GM21526 (cell line): ENCODE measurements around the gene PPP4R1.

Experiments
- ATAC-seq: cut with Tn5 transposase; IDR thresholded peaks from one replicate; pipeline ENCODE4 v1.9.1; 2021; ENCODE audit warnings: moderate library complexity; ENCODE audit not compliant: unreplicated experiment, low FRiP score

The PPP4R1 gene

DNA sequence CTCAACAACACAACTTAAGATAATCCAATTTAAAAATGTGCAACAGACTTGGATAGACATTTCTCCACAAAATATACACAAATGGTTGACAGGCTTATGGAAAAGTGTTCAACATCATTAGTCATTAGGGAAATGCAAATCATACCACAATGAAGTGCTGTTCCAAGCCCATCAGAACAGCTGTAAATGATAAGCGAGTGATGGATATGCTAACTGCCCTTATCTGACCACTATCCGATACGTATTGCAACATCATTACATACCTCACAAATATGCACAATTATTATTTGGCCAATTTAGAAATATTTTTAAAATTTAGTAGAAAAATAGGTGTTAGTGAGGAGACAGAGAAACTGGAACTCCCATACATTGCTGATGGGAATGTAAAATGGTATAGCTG is 62.2 kb downstream of the PPP4R1 start:
- no peak for ATAC-seq

DNA sequence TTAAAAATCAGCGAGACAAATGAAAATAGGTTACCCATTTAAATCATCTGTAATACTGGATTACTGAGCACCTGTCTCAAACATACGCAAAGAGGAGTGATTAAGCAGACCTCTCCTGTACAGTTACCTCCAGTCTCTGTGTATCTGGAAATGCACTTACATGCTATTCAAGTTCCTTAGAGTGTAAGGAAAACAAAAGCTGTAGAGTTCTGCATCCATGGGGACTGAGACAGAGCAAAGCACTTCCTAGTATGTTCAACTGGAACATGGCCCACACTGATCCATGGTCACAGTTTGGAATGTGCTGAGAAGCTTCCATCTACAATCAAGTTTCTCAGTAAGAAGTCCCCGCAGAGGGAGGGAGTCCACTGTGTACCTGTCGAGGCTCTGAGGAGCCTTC is 63.9 kb downstream of the PPP4R1 start:
- ATAC-seq = no peak

DNA sequence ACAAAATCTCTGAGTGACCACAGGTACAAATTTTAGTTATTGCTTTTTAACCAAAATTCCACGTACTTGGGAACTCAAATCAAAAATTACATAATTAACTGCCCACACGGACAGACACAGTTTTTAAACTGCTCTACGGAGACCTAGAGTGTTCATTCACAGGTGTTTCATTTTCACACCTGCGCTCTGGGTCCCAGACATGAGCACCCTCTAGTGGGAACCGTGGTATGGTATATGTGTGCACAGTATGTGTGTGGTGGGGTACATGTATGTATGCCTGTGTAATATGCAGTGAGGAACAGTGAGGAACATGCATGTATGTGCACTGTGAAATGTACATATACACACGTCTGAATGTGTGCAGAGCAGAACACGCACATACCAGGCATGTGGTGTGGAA is 65.0 kb downstream of the PPP4R1 start:
- ATAC-seq = no peak

DNA sequence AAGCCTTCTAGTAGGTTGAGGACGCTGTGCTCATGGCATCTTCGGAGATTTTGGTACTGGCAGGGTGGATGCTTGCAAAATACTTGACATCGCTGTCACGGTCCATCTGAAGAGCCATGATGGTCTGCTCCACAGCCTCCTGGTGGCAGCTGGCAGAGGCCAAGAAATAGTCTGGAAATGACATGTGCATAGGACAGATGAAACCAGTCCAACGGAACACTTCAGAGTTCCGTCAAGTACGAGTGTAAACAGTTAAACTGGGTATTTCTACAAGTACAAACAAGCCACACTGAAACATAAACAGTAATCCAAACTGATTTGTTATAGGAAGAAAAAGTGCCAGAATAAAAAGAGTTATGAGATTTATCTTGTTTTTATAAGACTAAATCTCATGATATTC is 66.6 kb downstream of the PPP4R1 start:
- ATAC-seq = no peak

DNA sequence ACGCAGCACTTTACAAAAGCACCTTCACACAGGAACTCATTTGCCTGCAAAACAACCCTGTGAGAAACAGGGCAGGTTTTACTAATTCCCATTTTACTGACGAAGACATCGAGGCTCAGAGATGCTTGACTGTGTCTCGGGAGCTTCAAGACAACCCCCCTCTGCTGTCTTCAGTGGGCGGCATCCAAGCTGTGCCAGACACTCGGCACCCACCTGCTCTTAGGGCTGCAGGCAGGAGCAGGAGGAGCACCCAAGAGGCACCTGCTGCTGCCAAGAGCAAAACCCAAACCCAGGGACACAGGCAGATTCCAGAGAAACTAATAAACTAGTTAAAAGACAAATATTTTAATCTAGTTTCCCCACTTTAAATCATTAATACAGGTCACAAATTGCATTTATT is 67.9 kb downstream of the PPP4R1 start:
- ATAC-seq = no peak

- no peak for ATAC-seq
Observed at GRCh38 chr18:9545029-9545428, 69.3 kb downstream of the PPP4R1 start.

DNA sequence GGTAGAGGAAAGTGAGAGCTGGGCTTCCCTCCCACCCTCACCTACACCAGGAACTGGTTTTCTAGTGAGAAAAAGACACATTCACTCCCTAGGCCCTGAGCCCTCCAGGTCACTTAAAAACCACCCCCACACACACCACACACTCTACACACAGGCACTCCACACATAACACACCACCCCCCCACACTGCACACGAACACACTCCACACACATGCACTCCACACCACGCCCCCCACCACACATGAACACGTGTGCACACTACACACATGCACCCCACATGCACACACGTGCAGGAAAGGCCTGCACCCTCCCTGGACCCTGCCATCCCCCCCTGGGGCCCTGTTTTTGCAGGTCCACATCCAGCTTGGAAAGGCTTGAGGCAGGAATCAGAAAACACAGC is 71.4 kb downstream of the PPP4R1 start:
- no peak for ATAC-seq

DNA sequence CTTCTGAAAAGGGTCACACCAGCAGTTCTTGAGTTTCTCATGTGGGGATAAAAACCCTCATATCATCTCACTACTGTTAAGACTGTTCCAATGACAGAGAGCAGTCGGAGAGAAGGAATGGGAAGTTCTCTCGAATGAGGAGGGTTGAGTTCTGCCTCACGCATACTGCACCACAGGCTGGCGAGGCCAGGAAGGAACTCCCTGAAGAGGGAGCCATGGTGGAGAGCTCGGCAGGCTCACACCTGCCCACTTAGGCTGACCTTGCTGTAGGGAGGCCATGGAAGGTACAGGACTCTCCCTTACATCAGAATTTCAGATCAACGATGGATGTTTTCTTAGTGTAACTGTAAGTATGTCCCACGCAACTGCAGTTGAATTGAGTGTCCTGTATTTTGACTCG is 74.4 kb downstream of the PPP4R1 start:
- no peak for ATAC-seq

- no peak for ATAC-seq
Observed at GRCh38 chr18:9539283-9539682, 75.1 kb downstream of the PPP4R1 start.

DNA sequence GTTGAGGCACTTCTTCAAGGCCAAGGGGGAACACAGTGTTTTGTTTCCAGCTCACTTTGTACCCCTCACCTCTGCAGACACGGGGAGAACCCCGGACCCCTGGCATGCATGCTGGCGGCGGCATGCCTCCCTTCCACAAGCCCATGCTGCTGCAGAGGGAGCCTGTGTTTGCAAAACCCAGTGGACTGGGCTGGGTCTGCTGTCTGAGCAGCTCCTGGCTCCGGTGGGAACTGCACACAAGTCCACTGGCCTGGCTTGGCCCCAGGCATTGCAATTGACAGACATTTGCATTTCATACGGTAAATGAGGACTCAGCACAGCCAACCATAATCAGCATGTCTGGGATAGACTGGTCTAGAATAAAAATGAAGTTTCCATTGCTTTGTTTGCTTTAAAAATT is 76.7 kb downstream of the PPP4R1 start:
- no peak for ATAC-seq

- ATAC-seq = no peak
Observed at GRCh38 chr18:9536354-9537152, 77.8 kb downstream of the PPP4R1 start.

DNA sequence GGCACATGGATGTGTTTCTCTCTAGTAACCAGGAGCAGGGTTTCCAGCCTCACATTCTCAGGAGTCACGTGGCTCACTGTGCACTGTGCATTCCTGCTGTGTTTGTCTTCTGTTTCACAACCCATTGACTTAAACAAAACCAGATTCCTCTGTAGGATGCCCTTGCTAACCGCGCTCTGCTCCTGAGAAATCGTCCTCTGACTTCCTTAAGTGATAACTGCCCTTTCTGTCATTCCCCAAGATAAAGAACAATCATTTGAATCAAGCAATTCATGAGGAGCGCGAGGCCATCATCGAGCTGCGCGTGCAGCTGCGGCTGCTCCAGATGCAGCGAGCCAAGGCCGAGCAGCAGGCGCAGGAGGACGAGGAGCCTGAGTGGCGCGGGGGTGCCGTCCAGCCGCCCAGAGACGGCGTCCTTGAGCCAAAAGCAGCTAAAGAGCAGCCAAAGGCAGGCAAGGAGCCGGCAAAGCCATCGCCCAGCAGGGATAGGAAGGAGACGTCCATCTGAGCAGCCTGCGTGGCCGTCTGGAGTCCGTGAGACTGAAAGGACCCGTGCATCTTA is 78.8 kb downstream of the PPP4R1 start:
- no peak for ATAC-seq

DNA sequence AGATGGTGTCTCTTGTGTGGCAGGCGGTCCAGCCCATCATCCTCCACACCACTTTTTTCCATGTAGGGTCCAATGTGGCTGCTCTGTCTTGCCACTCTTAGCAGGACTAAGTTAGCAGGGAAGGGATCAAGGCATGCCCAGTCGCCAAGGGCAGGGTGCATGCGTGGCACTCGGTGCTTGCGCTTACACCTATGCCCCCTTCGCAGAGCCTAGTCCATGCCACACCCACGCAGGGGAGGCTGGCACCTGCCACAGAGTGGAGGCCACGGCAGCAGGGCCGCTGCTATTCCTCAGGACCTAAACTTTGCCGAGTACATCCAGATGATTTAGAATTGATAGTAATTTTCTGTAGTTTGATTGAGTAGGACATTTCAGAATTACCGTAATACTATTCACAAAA is 79.5 kb downstream of the PPP4R1 start:
- no peak for ATAC-seq

DNA sequence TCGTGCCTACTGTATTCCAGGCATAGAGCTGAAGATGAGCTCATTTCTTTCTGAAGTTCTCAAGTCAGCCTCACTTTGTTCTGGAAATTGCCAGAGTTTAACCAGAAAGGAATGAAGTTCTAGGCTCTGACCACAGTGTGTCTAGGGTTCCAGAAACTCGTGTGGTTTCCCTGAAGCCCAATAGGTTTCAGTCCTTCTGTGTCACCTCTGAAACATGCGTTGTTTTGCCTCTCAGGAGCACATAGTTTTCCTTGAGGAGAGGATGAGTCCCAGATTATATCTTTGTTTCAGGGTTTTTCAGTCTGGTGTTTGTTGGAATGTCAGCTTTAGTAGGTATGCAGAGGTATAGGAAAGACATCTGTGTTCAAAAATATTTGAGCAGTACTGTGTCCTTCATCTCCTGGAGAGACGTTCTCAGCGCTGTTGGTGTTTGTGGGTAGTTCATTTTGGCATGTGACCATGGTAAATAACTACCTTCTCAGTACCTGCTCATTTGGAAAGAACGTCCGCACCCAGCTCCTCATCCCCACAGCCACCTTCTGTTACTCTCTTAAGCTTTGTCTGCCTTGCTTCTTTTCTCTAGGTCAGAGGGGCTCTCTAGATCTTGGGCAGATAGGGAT is 82.5 kb downstream of the PPP4R1 start:
- no peak for ATAC-seq

DNA sequence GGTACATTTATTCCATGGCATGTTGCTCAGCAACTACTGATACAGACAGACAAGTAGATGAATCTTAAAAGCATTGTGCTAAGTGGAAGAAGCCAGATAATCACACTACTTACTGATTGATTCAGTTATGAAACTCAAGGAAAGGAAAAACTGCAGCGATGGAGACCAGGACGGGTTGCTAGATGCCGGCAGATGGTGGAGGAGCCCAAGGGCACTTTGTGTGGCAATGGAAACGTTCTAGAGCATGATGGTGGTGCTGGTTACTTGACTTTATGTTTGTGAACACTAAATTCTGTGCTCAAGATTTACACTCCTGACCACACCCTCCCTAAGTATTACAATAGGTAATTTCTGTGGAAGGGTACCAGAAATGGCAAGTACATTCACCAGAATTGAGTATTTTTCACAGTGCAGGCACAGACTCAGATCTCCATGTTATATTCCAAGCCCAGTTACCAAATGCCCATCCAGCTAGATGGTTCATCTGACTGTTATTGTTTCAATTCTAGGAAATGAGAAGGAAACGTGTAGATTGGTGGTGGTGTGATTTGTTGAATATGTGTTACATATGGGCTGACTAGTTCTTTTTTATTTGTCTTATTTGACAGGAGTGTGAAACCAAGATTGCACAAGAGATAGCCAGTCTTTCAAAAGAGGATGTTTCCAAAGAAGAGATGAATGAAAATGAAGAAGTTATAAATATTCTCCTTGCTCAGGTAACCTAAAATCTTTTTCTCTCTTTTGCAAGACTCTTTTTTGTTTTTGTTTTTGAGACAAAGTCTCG is 83.9 kb downstream of the PPP4R1 start:
- no peak for ATAC-seq

GRCh38 chr18:9526458-9526857 is 87.9 kb downstream of the PPP4R1 start:
- no peak for ATAC-seq

DNA sequence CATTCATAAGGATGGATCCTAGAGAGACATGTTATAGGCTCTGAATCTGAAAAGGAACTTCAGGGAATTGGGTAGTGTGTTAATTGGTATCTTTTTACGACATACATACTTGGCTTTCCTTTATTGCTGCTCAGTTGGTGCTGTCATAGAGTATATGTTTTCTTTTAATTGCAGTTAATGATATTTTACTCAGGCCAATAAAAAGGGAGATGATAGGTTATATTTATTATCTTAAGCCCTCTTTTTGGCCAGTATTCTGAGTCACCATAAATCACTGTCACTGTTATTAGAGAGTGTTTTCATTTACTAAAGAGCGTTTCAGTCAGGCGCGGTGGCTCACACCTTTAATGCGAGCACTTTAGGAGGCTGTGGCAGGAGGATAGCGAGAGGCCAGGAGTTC is 91.4 kb downstream of the PPP4R1 start:
- no peak for ATAC-seq

DNA sequence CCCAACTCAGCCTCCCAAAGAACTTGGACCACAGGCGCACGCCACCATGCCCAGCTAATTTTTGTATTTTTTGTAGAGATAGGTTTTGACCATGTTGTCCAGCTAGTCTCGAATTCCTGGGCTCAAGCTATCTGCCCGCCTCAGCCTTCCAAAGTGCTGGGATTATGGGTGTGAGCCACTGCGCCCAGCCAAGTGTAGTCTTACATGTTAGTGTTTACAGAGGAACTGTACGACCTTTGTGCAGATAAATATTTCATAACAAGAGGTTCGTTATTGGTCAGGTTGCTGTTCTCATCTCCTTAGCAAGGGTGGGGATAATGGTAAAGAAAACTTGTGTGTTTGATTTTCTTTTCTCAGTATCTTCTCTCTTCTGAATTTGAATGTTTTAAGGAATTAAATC is 92.6 kb downstream of the PPP4R1 start:
- ATAC-seq = no peak

GRCh38 chr18:9520666-9521065 is 93.7 kb downstream of the PPP4R1 start:
- ATAC-seq = no peak

- ATAC-seq = no peak
Observed at GRCh38 chr18:9519399-9519798, 95.0 kb downstream of the PPP4R1 start.

DNA sequence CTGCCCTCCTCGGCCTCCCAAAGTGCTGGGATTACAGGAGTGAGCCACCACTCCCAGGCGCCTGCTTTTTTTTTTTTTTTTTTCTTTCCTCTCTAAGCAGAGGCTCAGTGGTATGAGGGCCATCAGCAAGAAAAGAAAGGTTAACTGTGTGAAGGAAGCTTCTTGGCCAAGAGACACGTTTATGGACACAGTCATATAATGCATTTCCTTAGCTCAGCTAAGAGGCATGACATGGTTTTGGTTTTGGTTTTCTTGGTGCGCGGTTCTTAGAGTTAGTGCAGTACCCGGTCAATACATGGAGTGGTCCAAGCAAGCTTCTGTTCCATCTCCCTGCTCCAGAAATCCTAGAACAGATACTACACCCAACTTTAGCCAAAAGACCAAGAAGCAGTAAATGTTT is 96.5 kb downstream of the PPP4R1 start:
- ATAC-seq = no peak
